ENCODE measurements around the gene RACGAP1. TPM values are rescaled to one million over a fixed set of nuclear protein-coding genes. Genes with fewer than 3 reads are reported as not detected.
A peak's percentile ranks its signal among the peaks of the same experiment; 100 is the strongest.

RACGAP1 gene
- total RNA-seq, 2 donors from 2014 or later = 49.6 to 96.6 TPM

GRCh38 chr12:49946497-49946896 is 78.8 kb downstream of the RACGAP1 start:
- no peaks in the 10 kb centered on the region for H3K4me1 ChIP-seq (ENCODE audit: control insufficient read depth, insufficient read depth, low read length)
- H3K9ac ChIP-seq (ENCODE audit: extremely low read depth, low read length, poor library complexity, severe bottlenecking) = no peak overlapping the region
- WGBS, 2 experiments (ENCODE audit: insufficient coverage in 1 of 2, insufficient read length in 1 of 2) = 82% methylated on average over 3 of the region's 3 CpGs
- no peak overlapping the region for H3K27ac Mint-ChIP-seq
- no peak for DNase-seq
- H3K27ac ChIP-seq (ENCODE audit: low read depth, low read length) = no peak overlapping the region
- peaks cover 97% of the 10 kb centered on the region for H3K27me3 Mint-ChIP-seq (ENCODE audit: insufficient read depth)
- no peaks in the 10 kb centered on the region for H3K36me3 ChIP-seq (ENCODE audit: control insufficient read depth, insufficient read depth, low read length)
- no peaks in the 10 kb centered on the region for H3K9me3 ChIP-seq (ENCODE audit: control insufficient read depth, low read length)
- no peak overlapping the region for H3K4me3 Mint-ChIP-seq
- TF ChIP-seq, protein P1, sequence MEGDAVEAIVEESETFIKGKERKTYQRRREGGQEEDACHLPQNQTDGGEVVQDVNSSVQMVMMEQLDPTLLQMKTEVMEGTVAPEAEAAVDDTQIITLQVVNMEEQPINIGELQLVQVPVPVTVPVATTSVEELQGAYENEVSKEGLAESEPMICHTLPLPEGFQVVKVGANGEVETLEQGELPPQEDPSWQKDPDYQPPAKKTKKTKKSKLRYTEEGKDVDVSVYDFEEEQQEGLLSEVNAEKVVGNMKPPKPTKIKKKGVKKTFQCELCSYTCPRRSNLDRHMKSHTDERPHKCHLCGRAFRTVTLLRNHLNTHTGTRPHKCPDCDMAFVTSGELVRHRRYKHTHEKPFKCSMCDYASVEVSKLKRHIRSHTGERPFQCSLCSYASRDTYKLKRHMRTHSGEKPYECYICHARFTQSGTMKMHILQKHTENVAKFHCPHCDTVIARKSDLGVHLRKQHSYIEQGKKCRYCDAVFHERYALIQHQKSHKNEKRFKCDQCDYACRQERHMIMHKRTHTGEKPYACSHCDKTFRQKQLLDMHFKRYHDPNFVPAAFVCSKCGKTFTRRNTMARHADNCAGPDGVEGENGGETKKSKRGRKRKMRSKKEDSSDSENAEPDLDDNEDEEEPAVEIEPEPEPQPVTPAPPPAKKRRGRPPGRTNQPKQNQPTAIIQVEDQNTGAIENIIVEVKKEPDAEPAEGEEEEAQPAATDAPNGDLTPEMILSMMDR (conservative IDR thresholded peaks at IDR 0.05) = no peak
- H3K36me3 Mint-ChIP-seq (ENCODE audit: low read depth) = no peaks in the 10 kb centered on the region
- H3K4me3 ChIP-seq (ENCODE audit: low read length) = no peak overlapping the region
- H3K27me3 ChIP-seq (ENCODE audit: control insufficient read depth, insufficient read depth, low read length, poor library complexity, severe bottlenecking) = peaks cover 66% of the 10 kb centered on the region
- H3K9me3 Mint-ChIP-seq = no peaks in the 10 kb centered on the region
- peaks cover 17% of the 10 kb centered on the region for H3K4me1 Mint-ChIP-seq

DNA sequence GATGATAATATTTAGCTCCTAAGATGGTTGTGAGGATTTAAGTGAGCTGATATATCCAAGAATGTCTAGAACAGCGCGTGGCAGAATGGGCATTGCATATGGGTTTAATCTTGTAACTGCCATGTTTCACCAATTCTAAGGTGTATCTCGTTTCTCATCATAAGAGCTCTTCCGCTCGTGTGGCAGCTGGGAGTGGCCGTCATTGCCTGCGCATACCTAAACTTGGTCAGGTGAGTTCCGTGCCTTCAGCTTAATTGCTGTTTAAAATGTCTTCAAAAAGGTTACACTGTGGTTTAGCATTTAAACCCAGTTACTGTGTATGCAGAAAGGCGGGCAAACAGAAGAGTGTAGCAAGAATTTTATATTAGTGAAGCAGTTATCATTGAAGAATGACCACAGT is 79.2 kb downstream of the RACGAP1 start:
- TF ChIP-seq, protein P1 (conservative IDR thresholded peaks at IDR 0.05) = no peak
- Histone ChIP-seq H3K9me3 (ENCODE audit: control insufficient read depth, low read length) (no peaks in the 10 kb centered on the region), H3K36me3 (ENCODE audit: control insufficient read depth, insufficient read depth, low read length) (no peaks in the 10 kb centered on the region), H3K27ac (ENCODE audit: low read depth, low read length) (no peak overlapping the region), H3K4me1 (ENCODE audit: control insufficient read depth, insufficient read depth, low read length) (no peaks in the 10 kb centered on the region), H3K9ac (ENCODE audit: extremely low read depth, low read length, poor library complexity, severe bottlenecking) (no peak overlapping the region), H3K4me3 (ENCODE audit: low read length) (no peak overlapping the region), H3K27me3 (ENCODE audit: control insufficient read depth, insufficient read depth, low read length, poor library complexity, severe bottlenecking) (peaks cover 66% of the 10 kb centered on the region)
- Mint-ChIP-seq H3K36me3 (ENCODE audit: low read depth) (no peaks in the 10 kb centered on the region), H3K9me3 (no peaks in the 10 kb centered on the region), H3K4me3 (no peak overlapping the region), H3K4me1 (peaks cover 17% of the 10 kb centered on the region), H3K27me3 (ENCODE audit: insufficient read depth) (peaks cover 97% of the 10 kb centered on the region), H3K27ac (no peak overlapping the region)
- 69 to 90% methylated on average over 9 of the region's 9 CpGs for WGBS, 2 experiments (ENCODE audit: insufficient coverage in 1 of 2, insufficient read length in 1 of 2)
- DNase-seq = peak; percentile 70

- Histone ChIP-seq H3K27ac (ENCODE audit: low read depth, low read length) (no peak overlapping the region), H3K9ac (ENCODE audit: extremely low read depth, low read length, poor library complexity, severe bottlenecking) (no peak overlapping the region)
- no peaks in the 10 kb centered on the region for H3K36me3 Mint-ChIP-seq (ENCODE audit: low read depth)
Measured at GRCh38 chr12:49945394-49946080, 79.8 kb downstream of the RACGAP1 start.

More at GRCh38 chr12:49945394-49946080, 79.8 kb downstream of the RACGAP1 start:
- 13 to 21% methylated on average over 11 to 28 of the region's 28 CpGs for WGBS, 2 experiments (ENCODE audit: insufficient coverage in 1 of 2, insufficient read length in 1 of 2)
- TF ChIP-seq, protein P1 (conservative IDR thresholded peaks at IDR 0.05) = peak; percentile 97
- Histone ChIP-seq H3K27me3 (ENCODE audit: control insufficient read depth, insufficient read depth, low read length, poor library complexity, severe bottlenecking) (peaks cover 66% of the 10 kb centered on the region), H3K9me3 (ENCODE audit: control insufficient read depth, low read length) (no peaks in the 10 kb centered on the region), H3K4me1 (ENCODE audit: control insufficient read depth, insufficient read depth, low read length) (no peaks in the 10 kb centered on the region), H3K36me3 (ENCODE audit: control insufficient read depth, insufficient read depth, low read length) (no peaks in the 10 kb centered on the region), H3K4me3 (ENCODE audit: low read length) (peak overlapping the region; percentile 70)
- Mint-ChIP-seq H3K4me3 (peak overlapping the region; percentile 42), H3K9me3 (no peaks in the 10 kb centered on the region), H3K27me3 (ENCODE audit: insufficient read depth) (peaks cover 96% of the 10 kb centered on the region), H3K4me1 (peaks cover 17% of the 10 kb centered on the region), H3K27ac (no peak overlapping the region)
- peak; percentile 99 for DNase-seq

Data from endodermal cell (in vitro differentiated cells).